Activated CD4-positive, alpha-beta T cell treated with anti-CD3 and anti-CD28 coated beads for 24 hours (primary cell): ENCODE data around the gene MC2R.
"Not testable (repeated sequence)": the region's sequence is repeated elsewhere in the genome, so short reads cannot be mapped to it uniquely, and the experiment has no call there.

Experiments used
- DNase-seq, 2 donors: peaks; one replicate each; pipeline ENCODE4 v3.0.0-alpha.2; 2020; ENCODE audit warnings: low read depth in 2 of 2

Gene MC2R

GRCh38 chr18:13893418-13893760, 21.9 kb downstream of the MC2R start:
- DNase-seq: no peak

- DNase-seq: no peak
Observed at GRCh38 chr18:13892098-13892497, 23.2 kb downstream of the MC2R start.

- no peak for DNase-seq
Observed at GRCh38 chr18:13890761-13891361, 24.5 kb downstream of the MC2R start.

- no peak for DNase-seq
Observed at GRCh38 chr18:13889671-13890070, 25.7 kb downstream of the MC2R start.

- DNase-seq: no peak
Observed at GRCh38 chr18:13888191-13888716, 27.1 kb downstream of the MC2R start.

GRCh38 chr18:13885009-13885408, 30.3 kb downstream of the MC2R start:
- no peak for DNase-seq

GRCh38 chr18:13879937-13880336, 35.4 kb downstream of the MC2R start:
- DNase-seq: no peak

- no peak for DNase-seq
Observed at GRCh38 chr18:13879492-13879891, 35.8 kb downstream of the MC2R start.

- no peak for DNase-seq
Observed at GRCh38 chr18:13878857-13879256, 36.5 kb downstream of the MC2R start.

- DNase-seq: no peak
Observed at GRCh38 chr18:13877157-13877556, 38.2 kb downstream of the MC2R start.

GRCh38 chr18:13874558-13874957, 40.8 kb downstream of the MC2R start:
- DNase-seq: no peak

GRCh38 chr18:13872932-13873331, 42.4 kb downstream of the MC2R start:
- DNase-seq: no peak

GRCh38 chr18:13872373-13872772, 43.0 kb downstream of the MC2R start:
- DNase-seq: no peak

- DNase-seq: no peak
Observed at GRCh38 chr18:13871701-13872100, 43.6 kb downstream of the MC2R start.

- DNase-seq: no peak
Observed at GRCh38 chr18:13868501-13869271, 46.6 kb downstream of the MC2R start.

GRCh38 chr18:13862898-13863297, 52.4 kb downstream of the MC2R start:
- DNase-seq: not testable (repeated sequence)

- no peak for DNase-seq
Observed at GRCh38 chr18:13849791-13850190, 65.5 kb downstream of the MC2R start.

- DNase-seq: no peak
Observed at GRCh38 chr18:13836559-13836958, 78.8 kb downstream of the MC2R start.

- no peak for DNase-seq
Observed at GRCh38 chr18:13835202-13835601, 80.1 kb downstream of the MC2R start.

- no peak for DNase-seq
Observed at GRCh38 chr18:13834496-13835015, 80.8 kb downstream of the MC2R start.
